Stimulated activated naive CD8-positive, alpha-beta T cell treated with anti-CD3 and anti-CD28 coated beads, Interleukin-15, Interleukin-2, amounts not matched to agents 100 U/mL and 50 U/mL, for 24 hours (primary cell): ENCODE measurements around the gene PLXNA2.

Experiments
- ATAC-seq: fragments of 150-1000 bp; cut with Tn5 transposase; one replicate; pipeline ENCODE4 v1.10.0; 2021
- DNase-seq: peaks from one replicate; pipeline ENCODE4 v3.0.0; 2021

The PLXNA2 gene

DNA sequence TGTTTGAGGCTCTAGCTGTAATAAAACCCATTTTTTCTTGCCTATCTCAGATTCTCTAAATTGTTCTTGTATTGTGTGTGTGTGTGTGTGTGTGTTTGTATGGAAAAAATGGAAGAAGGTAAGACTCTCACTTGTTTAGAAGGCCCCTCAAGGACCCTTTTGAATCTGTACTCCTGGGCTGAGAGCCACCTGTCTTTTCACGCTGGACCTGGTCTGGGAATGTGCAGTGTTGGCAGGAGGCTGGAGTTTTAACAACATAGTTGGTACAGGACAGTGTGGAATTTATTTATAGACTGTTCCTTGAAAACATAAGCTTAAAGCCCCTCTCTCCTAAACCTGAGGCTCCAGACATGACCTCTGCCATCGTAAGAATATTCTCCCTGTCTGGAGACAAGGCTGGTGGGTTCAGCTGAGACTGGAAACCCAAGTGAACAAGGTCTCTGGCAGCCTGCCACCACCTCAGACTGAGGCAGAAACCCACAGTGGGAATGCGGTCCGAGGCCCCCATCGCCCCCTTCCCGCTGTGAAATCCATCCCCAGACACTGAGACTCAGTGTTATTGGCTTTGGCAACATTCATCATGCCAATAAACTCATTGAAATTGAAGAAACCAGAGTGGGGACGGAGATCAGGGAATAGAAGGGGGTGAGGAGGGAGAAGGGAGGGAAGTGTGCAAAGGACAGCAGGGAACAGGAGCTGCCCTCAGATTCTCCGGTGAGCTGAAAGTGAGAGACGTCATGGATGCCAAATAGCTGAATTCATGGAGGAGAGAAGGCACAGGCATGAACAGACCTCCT, 24.6 kb upstream of the PLXNA2 start:
- DNase-seq (no peak), ATAC-seq (no peak)

- ATAC-seq (no peak), DNase-seq (no peak)
Observed at GRCh38 chr1:208265525-208265924, 21.3 kb upstream of the PLXNA2 start.

- ATAC-seq = no peak
Observed at GRCh38 chr1:208265122-208265469, 20.9 kb upstream of the PLXNA2 start.

DNA sequence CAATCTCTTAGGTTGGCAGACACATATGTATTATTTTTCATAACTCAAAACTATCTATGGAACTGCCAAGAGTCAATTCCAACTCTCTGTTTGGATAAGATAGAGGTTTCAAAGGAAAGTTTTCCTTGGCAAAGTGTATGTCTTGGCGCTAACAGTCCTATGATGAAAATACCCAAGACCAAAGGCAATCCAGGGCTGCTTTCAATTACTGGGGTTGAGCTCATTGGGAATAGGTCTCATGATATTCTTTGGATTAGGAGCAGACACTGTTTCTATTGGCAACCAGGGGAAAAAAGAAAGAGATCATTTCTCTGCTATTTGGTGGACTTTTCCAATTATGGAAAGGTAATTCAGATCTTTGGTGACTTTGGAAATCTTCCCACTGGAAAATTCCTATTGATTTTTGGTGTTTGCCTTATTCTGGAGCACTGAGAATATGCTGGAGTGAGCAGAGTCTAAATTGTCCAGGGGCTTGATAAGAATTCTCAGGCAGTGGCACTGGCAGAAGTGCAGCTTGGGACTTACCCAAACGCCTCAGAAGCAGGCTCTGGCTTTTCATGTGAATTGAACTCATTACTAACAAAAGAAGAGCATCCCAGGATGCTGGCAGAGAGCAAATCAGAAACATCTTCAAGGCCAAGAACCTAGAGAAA, 20.4 kb upstream of the PLXNA2 start:
- DNase-seq (no peak), ATAC-seq (no peak)

More at GRCh38 chr1:208265122-208265469, 20.9 kb upstream of the PLXNA2 start:
- DNase-seq = no peak

GRCh38 chr1:208261874-208262273, 17.7 kb upstream of the PLXNA2 start:
- no peak for ATAC-seq
- no peak for DNase-seq

DNA sequence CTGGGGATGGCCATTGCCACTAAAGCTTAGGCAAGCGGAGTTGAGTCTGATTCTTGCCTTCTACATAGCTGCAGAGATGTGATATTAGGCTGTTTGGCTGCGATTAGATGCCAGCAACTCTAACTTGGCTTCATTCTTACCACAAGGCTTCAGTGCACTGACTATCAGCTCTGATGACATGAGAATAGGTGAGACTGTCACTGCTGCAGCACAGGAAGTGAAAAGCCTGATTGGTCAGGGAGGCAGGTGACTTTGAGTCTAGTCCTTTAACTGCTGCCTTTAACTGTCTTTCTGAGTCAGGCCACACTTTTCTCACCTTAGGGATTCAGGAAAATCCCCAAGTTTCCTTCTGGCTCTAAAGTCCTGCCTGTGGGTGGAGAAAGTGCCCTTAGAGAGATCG, 14.1 kb upstream of the PLXNA2 start:
- DNase-seq = no peak
- no peak for ATAC-seq

- ATAC-seq = no peak
- no peak for DNase-seq
Observed at GRCh38 chr1:208257351-208257750, 13.2 kb upstream of the PLXNA2 start.

DNA sequence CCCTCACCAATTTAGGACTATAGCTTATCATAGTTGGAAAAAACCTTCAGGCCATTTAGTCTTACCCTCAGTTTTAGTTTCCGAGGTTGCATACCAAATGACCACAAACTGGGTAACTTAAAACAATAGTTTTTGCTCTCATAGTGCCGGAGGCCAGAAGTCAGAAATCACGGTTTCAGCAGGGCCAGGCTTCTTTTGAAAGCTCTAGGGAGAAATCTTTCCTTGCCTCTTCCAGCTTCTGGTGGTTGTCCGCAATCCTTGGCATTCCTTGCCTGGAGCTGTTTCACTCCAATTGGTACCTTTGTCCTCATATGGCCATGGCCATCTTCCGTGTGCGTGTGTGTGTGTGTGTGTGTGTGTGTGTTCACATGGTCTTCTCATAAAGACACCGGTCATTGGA, 12.4 kb upstream of the PLXNA2 start:
- no peak for ATAC-seq
- DNase-seq = no peak

- no peak for DNase-seq
- ATAC-seq = no peak
Observed at GRCh38 chr1:208256091-208256490, 11.9 kb upstream of the PLXNA2 start.

- DNase-seq = no peak
- ATAC-seq = no peak
Observed at GRCh38 chr1:208254862-208255261, 10.7 kb upstream of the PLXNA2 start.

GRCh38 chr1:208254376-208254775, 10.2 kb upstream of the PLXNA2 start:
- ATAC-seq = no peak

GRCh38 chr1:208252836-208253576, 8.8 kb upstream of the PLXNA2 start:
- ATAC-seq (no peak), DNase-seq (no peak)

More at GRCh38 chr1:208254376-208254775, 10.2 kb upstream of the PLXNA2 start:
- DNase-seq = no peak

- ATAC-seq (no peak), DNase-seq (no peak)
Observed at GRCh38 chr1:208251911-208252835, 8.0 kb upstream of the PLXNA2 start.

GRCh38 chr1:208251015-208251414, 6.8 kb upstream of the PLXNA2 start:
- no peak for DNase-seq
- ATAC-seq = no peak

DNA sequence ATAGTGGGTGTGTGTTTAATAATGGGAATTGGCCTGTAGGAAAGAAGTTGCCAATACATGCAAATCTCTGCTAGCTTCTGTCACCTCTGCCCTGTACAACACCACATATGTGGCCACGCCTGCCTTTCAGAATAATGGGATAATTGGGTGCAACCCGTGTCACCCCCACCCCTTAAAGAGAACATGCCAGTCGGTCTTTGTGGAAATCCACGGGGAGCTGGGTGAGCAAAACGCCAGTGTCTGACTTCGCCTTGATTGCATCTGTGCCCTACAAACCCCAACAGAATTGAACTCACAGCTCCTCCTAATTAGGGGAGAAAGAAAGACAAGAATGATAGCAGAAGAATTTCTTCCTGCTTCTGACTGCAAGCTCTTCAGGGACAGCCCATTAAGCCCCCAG, 6.4 kb upstream of the PLXNA2 start:
- ATAC-seq (no peak), DNase-seq (no peak)

DNA sequence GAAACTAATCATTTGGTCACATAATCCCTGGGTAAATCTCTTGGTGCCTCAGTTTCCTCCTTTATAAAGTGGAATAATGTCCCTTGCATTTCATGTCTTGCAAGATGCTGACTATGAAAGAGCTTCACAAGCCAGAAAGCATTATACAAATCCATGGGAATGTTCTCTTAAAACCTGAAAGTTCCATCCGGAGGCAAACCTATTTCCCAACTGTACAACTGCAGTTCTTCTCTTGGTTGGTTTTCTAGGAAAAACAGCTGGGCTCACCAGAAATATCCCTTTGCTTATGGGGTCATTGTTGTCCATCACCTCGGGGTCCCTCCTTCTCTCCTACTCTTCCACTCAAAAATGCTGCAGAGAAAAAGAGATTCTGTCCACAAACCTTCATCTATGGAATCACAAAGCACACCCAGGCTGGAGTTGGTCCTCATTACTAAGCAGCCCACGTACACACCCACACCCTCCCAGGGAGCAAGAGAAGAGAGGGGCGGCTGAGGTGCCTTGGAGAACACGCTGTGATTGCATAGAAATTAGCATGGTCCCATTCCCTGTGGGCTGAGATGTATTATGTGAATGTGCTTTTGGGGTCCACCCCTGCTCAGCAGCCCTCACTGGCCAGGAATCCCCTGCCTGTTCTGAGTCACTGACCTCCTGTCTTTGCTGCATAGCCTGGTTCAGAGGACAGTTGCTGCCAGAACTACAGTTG, 5.0 kb upstream of the PLXNA2 start:
- DNase-seq (no peak), ATAC-seq (no peak)

- ATAC-seq (no peak), DNase-seq (no peak)
Observed at GRCh38 chr1:208248307-208248801, 4.2 kb upstream of the PLXNA2 start.

GRCh38 chr1:208247696-208248095, 3.5 kb upstream of the PLXNA2 start:
- no peak for ATAC-seq
- no peak for DNase-seq

- DNase-seq = peak; percentile 86
- peak; percentile 70 for ATAC-seq
Observed at GRCh38 chr1:208245185-208245705, 1.1 kb upstream of the PLXNA2 start.

GRCh38 chr1:208243527-208243966, 637 bp downstream of the PLXNA2 start:
- ATAC-seq = peak; percentile 26
- peak; percentile 34 for DNase-seq
